GM19238 (cell line): ENCODE measurements around the gene GRIK1.
"Not testable (repeated sequence)": the region's sequence is repeated elsewhere in the genome, so short reads cannot be mapped to it uniquely, and the experiment has no call there.

Experiments used
- DNase-seq: peaks from one replicate; pipeline ENCODE4 v3.0.0; 2011; ENCODE audit warnings: low spot score; ENCODE audit not compliant: insufficient read length

Gene GRIK1

GRCh38 chr21:29616209-29616751 is 323.5 kb downstream of the GRIK1 start:
- DNase-seq = no peak

- no peak for DNase-seq
Measured at GRCh38 chr21:29613877-29614276, 325.9 kb downstream of the GRIK1 start.

- no peak for DNase-seq
Measured at GRCh38 chr21:29613021-29613420, 326.8 kb downstream of the GRIK1 start.

- no peak for DNase-seq
Measured at GRCh38 chr21:29610779-29611360, 328.9 kb downstream of the GRIK1 start.

GRCh38 chr21:29606613-29607012 is 333.2 kb downstream of the GRIK1 start:
- no peak for DNase-seq

- DNase-seq = not testable (repeated sequence)
Measured at GRCh38 chr21:29605219-29605618, 334.6 kb downstream of the GRIK1 start.

- DNase-seq = no peak
Measured at GRCh38 chr21:29604076-29604475, 335.7 kb downstream of the GRIK1 start.

- DNase-seq = no peak
Measured at GRCh38 chr21:29601047-29601446, 338.7 kb downstream of the GRIK1 start.

GRCh38 chr21:29586696-29587095 is 353.1 kb downstream of the GRIK1 start:
- DNase-seq = no peak

GRCh38 chr21:29585462-29585861 is 354.3 kb downstream of the GRIK1 start:
- DNase-seq = no peak

- DNase-seq = no peak
Measured at GRCh38 chr21:29583424-29583924, 356.3 kb downstream of the GRIK1 start.

GRCh38 chr21:29582855-29583254 is 356.9 kb downstream of the GRIK1 start:
- DNase-seq = no peak

- DNase-seq = no peak
Measured at GRCh38 chr21:29581393-29581792, 358.4 kb downstream of the GRIK1 start.

- no peak for DNase-seq
Measured at GRCh38 chr21:29580732-29581285, 359.0 kb downstream of the GRIK1 start.

- DNase-seq = no peak
Measured at GRCh38 chr21:29578306-29578705, 361.5 kb downstream of the GRIK1 start.

- no peak for DNase-seq
Measured at GRCh38 chr21:29571949-29572348, 367.8 kb downstream of the GRIK1 start.

- DNase-seq = no peak
Measured at GRCh38 chr21:29568020-29568697, 371.6 kb downstream of the GRIK1 start.

- DNase-seq = no peak
Measured at GRCh38 chr21:29557931-29558725, 381.7 kb downstream of the GRIK1 start.

- no peak for DNase-seq
Measured at GRCh38 chr21:29557200-29557599, 382.6 kb downstream of the GRIK1 start.

GRCh38 chr21:29555601-29556000 is 384.2 kb downstream of the GRIK1 start:
- no peak for DNase-seq

GRCh38 chr21:29550205-29550604 is 389.6 kb downstream of the GRIK1 start:
- DNase-seq = no peak

GRCh38 chr21:29549614-29550013 is 390.2 kb downstream of the GRIK1 start:
- no peak for DNase-seq
